Measurements from ENCODE around the gene UBTF. TPM values are rescaled to one million over a fixed set of nuclear protein-coding genes. Genes with fewer than 3 reads are reported as not detected.

UBTF gene
- total and polyA plus RNA-seq, 2 of the 4 experiments (the other 2 are of a cell fraction): 29.7 to 42.1 TPM

GRCh38 chr17:44214230-44214494 lies 5.3 kb downstream of the UBTF start:
- Histone ChIP-seq H3K56ac (ENCODE audit: extremely low read depth, insufficient read depth, low read length) (no peak overlapping the region), H3K27me3 (ENCODE audit: control insufficient read depth, insufficient read depth, low read length) (no peaks in the 10 kb centered on the region), H3K23ac (ENCODE audit: low read depth, low read length) (no peak overlapping the region), H2BK120ac (ENCODE audit: low read depth, low read length) (no peak overlapping the region), H3K36me3 (ENCODE audit: control insufficient read depth, insufficient read depth, low read length) (peaks cover 58% of the 10 kb centered on the region), H2BK20ac (ENCODE audit: low read depth, low read length) (no peak overlapping the region), H4K5ac (ENCODE audit: low read depth, low read length) (no peak overlapping the region), H3K9ac (ENCODE audit: low read depth, low read length) (no peak overlapping the region), H4K20me1 (ENCODE audit: insufficient read depth, low read length) (peaks cover 41% of the 10 kb centered on the region), H2AFZ (replicated peaks; ENCODE audit: low read length, poor library complexity) (no peak overlapping the region), H3K9me1 (ENCODE audit: insufficient read depth, low read length) (peaks cover 20% of the 10 kb centered on the region), H2BK5ac (ENCODE audit: low read depth, low read length, poor library complexity, severe bottlenecking) (no peak overlapping the region), H3K4ac (ENCODE audit: low read depth, low read length) (no peak overlapping the region), H3K27ac (ENCODE audit: insufficient read depth, low read length) (no peak overlapping the region), H3K18ac (ENCODE audit: low read depth, low read length) (no peak overlapping the region), H3K4me3 (ENCODE audit: insufficient read depth, low read depth, low read length) (no peak overlapping the region), H2AK5ac (ENCODE audit: low read depth, low read length) (no peak overlapping the region), H4K91ac (ENCODE audit: insufficient read depth, low read depth, low read length) (no peak overlapping the region), H3K9me3 (ENCODE audit: control insufficient read depth, insufficient read depth, low read length) (no peaks in the 10 kb centered on the region), H3K4me1 (ENCODE audit: control insufficient read depth, insufficient read depth, low read length) (peaks cover 11% of the 10 kb centered on the region), H2BK15ac (ENCODE audit: low read depth, low read length) (no peak overlapping the region), H4K8ac (ENCODE audit: low read depth in 2 of 2, low read length in 2 of 2) (no peak overlapping the region), H3K14ac (replicated peaks; ENCODE audit: low read depth, low read length) (no peak overlapping the region), H3K4me2 (ENCODE audit: low read depth, low read length) (no peak overlapping the region), H2AK9ac (replicated peaks; ENCODE audit: low read depth, low read length, poor library complexity) (no peak overlapping the region), H3K79me1 (ENCODE audit: low read depth in 1 of 2, low read length in 2 of 2) (peaks cover 43 to 61% of the 10 kb centered on the region in 2 experiments)
- ChIA-PET CTCF (no interaction called here), POLR2A (ENCODE audit: unreplicated experiment) (no interaction called here)
- in situ Hi-C loops (cut with MboI; ENCODE audit: low sequenced_read_pairs): loop anchor here (25.0 kb wide), 2 partner anchors 298 to 423 kb away; partner anchors contain the start of gene GPATCH8
- no CpG with 5 or more reads among the region's 1 CpG for WGBS, 2 experiments (ENCODE audit: extremely low coverage in 2 of 2, insufficient read length in 1 of 2)
- DNase-seq (no peak), ATAC-seq (ENCODE audit: low read depth) (no peak)
- intact Hi-C loops (cut with micrococcal nuclease): loop anchor here (10.0 kb wide), 1 partner anchor 291 kb away; the partner anchor contains the start of gene GPATCH8
- dilution Hi-C loops (cut with HindIII; ENCODE audit: low sequenced_read_pairs, unreplicated experiment): no loop called here
- BruUV-seq (replicated peaks): no TSS peak
- TF ChIP-seq CTCF (conservative IDR thresholded peaks at IDR 0.05; ENCODE audit: low read depth, low read length): no peak
- no peak for TF ChIP-seq RFX5 (IDR thresholded peaks at IDR 0.05; ENCODE audit: low read depth, low read length)
- no peak for TF ChIP-seq NFE2L2 (IDR thresholded peaks at IDR 0.05; ENCODE audit: low read depth, low read length)
- TF ChIP-seq USF2 (IDR thresholded peaks at IDR 0.05; ENCODE audit: low read depth, low read length): no peak
- TF ChIP-seq CEBPB (IDR thresholded peaks at IDR 0.05; ENCODE audit: low read depth, low read length): no peak

Measured in IMR-90 (cell line).